SK-N-SH (cell line): ENCODE data around the gene TTC31.

ENCODE experiments used
- ZBTB33 ChIP-seq: IDR thresholded peaks from 2 replicates; pipeline ENCODE4 v1.4.0; 2012; ENCODE audit warnings: low read depth, borderline replicate concordance
- TF ChIP-seq, protein P1 (sequence below): fragments of 200-600 bp; sonication (generic); IDR thresholded peaks from 2 replicates; pipeline ENCODE4 v1.6.1; 2017; ENCODE audit warnings: antibody characterized with exemption, mild to moderate bottlenecking, moderate library complexity

GRCh38 chr2:74536166-74536950 is 53.5 kb downstream of the TTC31 start:
- TF ChIP-seq, protein P1, sequence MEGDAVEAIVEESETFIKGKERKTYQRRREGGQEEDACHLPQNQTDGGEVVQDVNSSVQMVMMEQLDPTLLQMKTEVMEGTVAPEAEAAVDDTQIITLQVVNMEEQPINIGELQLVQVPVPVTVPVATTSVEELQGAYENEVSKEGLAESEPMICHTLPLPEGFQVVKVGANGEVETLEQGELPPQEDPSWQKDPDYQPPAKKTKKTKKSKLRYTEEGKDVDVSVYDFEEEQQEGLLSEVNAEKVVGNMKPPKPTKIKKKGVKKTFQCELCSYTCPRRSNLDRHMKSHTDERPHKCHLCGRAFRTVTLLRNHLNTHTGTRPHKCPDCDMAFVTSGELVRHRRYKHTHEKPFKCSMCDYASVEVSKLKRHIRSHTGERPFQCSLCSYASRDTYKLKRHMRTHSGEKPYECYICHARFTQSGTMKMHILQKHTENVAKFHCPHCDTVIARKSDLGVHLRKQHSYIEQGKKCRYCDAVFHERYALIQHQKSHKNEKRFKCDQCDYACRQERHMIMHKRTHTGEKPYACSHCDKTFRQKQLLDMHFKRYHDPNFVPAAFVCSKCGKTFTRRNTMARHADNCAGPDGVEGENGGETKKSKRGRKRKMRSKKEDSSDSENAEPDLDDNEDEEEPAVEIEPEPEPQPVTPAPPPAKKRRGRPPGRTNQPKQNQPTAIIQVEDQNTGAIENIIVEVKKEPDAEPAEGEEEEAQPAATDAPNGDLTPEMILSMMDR: no peak
- TF ChIP-seq ZBTB33: no peak
